DOHH2 (cell line): Measurements from ENCODE around the gene CHD3.

Experiments used
- CTCF ChIP-seq: fragments of 200-600 bp; sonication (generic); IDR thresholded peaks from one replicate; pipeline ENCODE4 v1.5.1; 2014; ENCODE audit warnings: antibody characterized with exemption, mild to moderate bottlenecking, low read depth, low read length; ENCODE audit not compliant: poor library complexity, severe bottlenecking
- EZH2phosphoT487 ChIP-seq: fragments of 200-600 bp; sonication (generic); IDR thresholded peaks from 2 replicates; pipeline ENCODE4 v1.6.1; 2017; ENCODE audit warnings: borderline replicate concordance, mild to moderate bottlenecking, antibody characterized with exemption, low read length, moderate library complexity, mixed read lengths

- TF ChIP-seq CTCF (no peak), EZH2phosphoT487 (no peak)
Observed at GRCh38 chr17:7885367-7886226, 3.0 kb upstream of the CHD3 start.
